Trophoblast cell (in vitro differentiated cells and primary cell): Measurements from ENCODE around the gene ARFIP1.
"Not testable (repeated sequence)": the region's sequence is repeated elsewhere in the genome, so short reads cannot be mapped to it uniquely, and the experiment has no call there.

Source experiments
- DNase-seq, 2 donors: peaks; one replicate each; pipeline ENCODE4 v3.0.0-alpha.2; 2016
- H2AFZ ChIP-seq: 2 replicates; pipeline ENCODE4 v1.6.1; 2013; ENCODE audit warnings: low read length, moderate library complexity, mild to moderate bottlenecking; ENCODE audit not compliant: insufficient read depth, poor library complexity
- H2AK5ac ChIP-seq: 2 replicates; pipeline ENCODE4 v1.6.1; 2013; ENCODE audit warnings: mild to moderate bottlenecking, low read length
- H2BK120ac ChIP-seq: 2 replicates; pipeline ENCODE4 v1.6.1; 2013; ENCODE audit warnings: low read length, mild to moderate bottlenecking, moderate library complexity; ENCODE audit not compliant: insufficient read depth, poor library complexity
- H2BK12ac ChIP-seq: 2 replicates; pipeline ENCODE4 v1.6.1; 2013; ENCODE audit warnings: mild to moderate bottlenecking, low read length, moderate library complexity
- H2BK5ac ChIP-seq: 2 replicates; pipeline ENCODE4 v1.6.1; 2013; ENCODE audit warnings: low read length, low read depth, moderate library complexity, mild to moderate bottlenecking; ENCODE audit not compliant: poor library complexity
- H3K14ac ChIP-seq: 2 replicates; pipeline ENCODE4 v1.6.1; 2013; ENCODE audit warnings: mild to moderate bottlenecking, low read length
- H3K18ac ChIP-seq: 2 replicates; pipeline ENCODE4 v1.6.1; 2013; ENCODE audit warnings: mild to moderate bottlenecking, low read length
- H3K23ac ChIP-seq: 2 replicates; pipeline ENCODE4 v1.6.1; 2013; ENCODE audit warnings: low read length
- H3K27ac ChIP-seq: 2 replicates; pipeline ENCODE4 v1.5.1; 2013; ENCODE audit warnings: low read depth, mild to moderate bottlenecking, inconsistent platforms, low read length, moderate library complexity
- H3K27me3 ChIP-seq: 2 replicates; pipeline ENCODE4 v1.6.1; 2013; ENCODE audit warnings: inconsistent platforms, mild to moderate bottlenecking, low read length, moderate library complexity; ENCODE audit not compliant: insufficient read depth
- H3K36me3 ChIP-seq, 2 experiments: 1 replicate in 1 of 2; 2 replicates in 1 of 2; pipeline ENCODE4 v1.6.1; 2013; ENCODE audit warnings: low read length in 2 of 2, mild to moderate bottlenecking in 2 of 2, moderate library complexity in 1 of 2; ENCODE audit not compliant: insufficient read depth in 2 of 2, control insufficient read depth in 1 of 2
- H3K4ac ChIP-seq: 2 replicates; pipeline ENCODE4 v1.6.1; 2013; ENCODE audit warnings: low read depth, mild to moderate bottlenecking, low read length, moderate library complexity
- H3K4me1 ChIP-seq, 2 experiments: 1 replicate in 1 of 2; 2 replicates in 1 of 2; pipeline ENCODE4 v1.6.1; 2013; ENCODE audit warnings: low read length in 2 of 2, mild to moderate bottlenecking in 2 of 2, moderate library complexity in 1 of 2; ENCODE audit not compliant: insufficient read depth in 2 of 2, control insufficient read depth in 1 of 2
- H3K4me2 ChIP-seq: 2 replicates; pipeline ENCODE4 v1.6.1; 2013; ENCODE audit warnings: inconsistent platforms, mild to moderate bottlenecking, low read length, moderate library complexity
- H3K4me3 ChIP-seq: 2 replicates; pipeline ENCODE4 v1.5.1; 2013; ENCODE audit warnings: mild to moderate bottlenecking, low read depth, low read length, inconsistent platforms
- H3K79me1 ChIP-seq: one replicate; pipeline ENCODE4 v1.6.1; 2013; ENCODE audit warnings: low read length
- H3K79me2 ChIP-seq: 2 replicates; pipeline ENCODE4 v1.6.1; 2013; ENCODE audit warnings: low read length, mild to moderate bottlenecking; ENCODE audit not compliant: control insufficient read depth, insufficient read depth, poor library complexity
- H3K9ac ChIP-seq: 2 replicates; pipeline ENCODE4 v1.6.1; 2013; ENCODE audit warnings: mild to moderate bottlenecking, low read length
- H3K9me3 ChIP-seq: 2 replicates; pipeline ENCODE4 v1.6.1; 2013; ENCODE audit warnings: low read depth, mild to moderate bottlenecking, control low read depth, inconsistent platforms, low read length; ENCODE audit not compliant: insufficient read depth
- H4K12ac ChIP-seq: 2 replicates; pipeline ENCODE4 v1.6.1; 2013; ENCODE audit warnings: low read depth, mild to moderate bottlenecking, low read length, moderate library complexity
- H4K8ac ChIP-seq: 2 replicates; pipeline ENCODE4 v1.6.1; 2013; ENCODE audit warnings: low read depth, mild to moderate bottlenecking, low read length, moderate library complexity
- H4K91ac ChIP-seq: one replicate; pipeline ENCODE4 v1.6.1; 2013; ENCODE audit warnings: low read depth, mild to moderate bottlenecking, low read length, moderate library complexity
- WGBS: extraction: QIAGEN DNeasy Blood & Tissue Kit; methylation state at CpG from one replicate; pipeline ENCODE4 v1.1.7; 2013; ENCODE audit warnings: missing lambda C conversion rate; ENCODE audit not compliant: insufficient read length, insufficient coverage; ENCODE audit errors: extremely low coverage; 5-methylcytosine and 5-hydroxymethylcytosine counted together

The ARFIP1 gene

GRCh38 chr4:152854016-152854415, 74.3 kb downstream of the ARFIP1 start:
- not testable (repeated sequence) for H4K12ac ChIP-seq, H3K4ac ChIP-seq, H3K4me1 ChIP-seq, H3K9me3 ChIP-seq, H3K18ac ChIP-seq, H4K8ac ChIP-seq, H3K79me2 ChIP-seq, H2BK12ac ChIP-seq, H2AK5ac ChIP-seq, H3K27me3 ChIP-seq, H3K79me1 ChIP-seq, H3K4me2 ChIP-seq, H2BK120ac ChIP-seq, H2AFZ ChIP-seq, H3K23ac ChIP-seq, H3K27ac ChIP-seq, H2BK5ac ChIP-seq, H3K14ac ChIP-seq, DNase-seq, H3K36me3 ChIP-seq, H3K4me3 ChIP-seq, H4K91ac ChIP-seq, H3K9ac ChIP-seq
- no CpG with 5 or more reads among the region's 5 CpGs for WGBS

- no peak overlapping the region for H4K12ac ChIP-seq
- H3K36me3 ChIP-seq, result no peaks in the 10 kb centered on the region
- H4K91ac ChIP-seq, result no peak overlapping the region
- H3K9ac ChIP-seq, result no peak overlapping the region
- H2BK120ac ChIP-seq, result no peak overlapping the region
- no peak overlapping the region for H2AFZ ChIP-seq
- no peak overlapping the region for H2BK5ac ChIP-seq
- WGBS, result 100% methylated on average over 1 of the region's 4 CpGs
- no peak overlapping the region for H3K23ac ChIP-seq
- DNase-seq, result no peak
- no peak overlapping the region for H4K8ac ChIP-seq
- no peak overlapping the region for H2AK5ac ChIP-seq
- H3K4ac ChIP-seq, result no peak overlapping the region
- peaks cover 0 to 3% of the 10 kb centered on the region in 2 experiments for H3K4me1 ChIP-seq
- H2BK12ac ChIP-seq, result no peak overlapping the region
- H3K4me3 ChIP-seq, result no peak overlapping the region
- H3K18ac ChIP-seq, result no peak overlapping the region
- no peak overlapping the region for H3K4me2 ChIP-seq
- no peaks in the 10 kb centered on the region for H3K9me3 ChIP-seq
- peaks cover 3% of the 10 kb centered on the region for H3K79me2 ChIP-seq
- no peak overlapping the region for H3K27ac ChIP-seq
- H3K14ac ChIP-seq, result no peak overlapping the region
- no peaks in the 10 kb centered on the region for H3K27me3 ChIP-seq
- H3K79me1 ChIP-seq, result peaks cover 3% of the 10 kb centered on the region
These were observed 77.2 kb downstream of the ARFIP1 start for GRCh38 chr4:152856960-152857359.

GRCh38 chr4:152858934-152859333, 79.2 kb downstream of the ARFIP1 start:
- Histone ChIP-seq H3K18ac (peak overlapping the region; percentile 76), H3K4me3 (no peak overlapping the region), H3K4ac (peak overlapping the region; percentile 78), H3K36me3 (no peaks in the 10 kb centered on the region), H3K9ac (no peak overlapping the region), H3K27me3 (no peaks in the 10 kb centered on the region), H2AK5ac (peak overlapping the region; percentile 97), H3K4me1 (peaks cover 0 to 3% of the 10 kb centered on the region in 2 experiments), H3K27ac (peak overlapping the region; percentile 40), H3K79me2 (peaks cover 3% of the 10 kb centered on the region), H2AFZ (no peak overlapping the region), H2BK12ac (peak overlapping the region; percentile 54), H3K9me3 (no peaks in the 10 kb centered on the region), H2BK5ac (peak overlapping the region; percentile 42), H3K79me1 (peaks cover 3% of the 10 kb centered on the region), H3K23ac (no peak overlapping the region), H3K14ac (no peak overlapping the region), H4K8ac (no peak overlapping the region), H4K12ac (no peak overlapping the region), H2BK120ac (peak overlapping the region; percentile 26), H4K91ac (peak overlapping the region; percentile 74), H3K4me2 (no peak overlapping the region)
- DNase-seq, result no peak
- no CpG with 5 or more reads among the region's 6 CpGs for WGBS

- H3K4me1 ChIP-seq, result peaks cover 0 to 3% of the 10 kb centered on the region in 2 experiments
- H2BK120ac ChIP-seq, result no peak overlapping the region
These were observed 80.3 kb downstream of the ARFIP1 start for GRCh38 chr4:152860046-152860445.

More at GRCh38 chr4:152860046-152860445, 80.3 kb downstream of the ARFIP1 start:
- Histone ChIP-seq H3K79me2 (no peaks in the 10 kb centered on the region), H3K9me3 (no peaks in the 10 kb centered on the region), H3K9ac (no peak overlapping the region), H3K27me3 (no peaks in the 10 kb centered on the region), H2BK5ac (no peak overlapping the region), H4K91ac (no peak overlapping the region), H3K4me3 (no peak overlapping the region), H2BK12ac (no peak overlapping the region), H2AK5ac (no peak overlapping the region), H3K23ac (no peak overlapping the region), H3K27ac (no peak overlapping the region), H3K36me3 (no peaks in the 10 kb centered on the region), H3K79me1 (peaks cover 3% of the 10 kb centered on the region), H4K12ac (no peak overlapping the region), H3K4me2 (no peak overlapping the region), H4K8ac (no peak overlapping the region), H2AFZ (no peak overlapping the region), H3K4ac (no peak overlapping the region), H3K14ac (no peak overlapping the region), H3K18ac (no peak overlapping the region)
- DNase-seq, result peak; percentile 77 to 96
